Lower lobe of right lung (tissue), 2 donors: Measurements from ENCODE around the gene P2RY12. TPM values are rescaled to one million over a fixed set of nuclear protein-coding genes. Genes with fewer than 3 reads are reported as not detected.

Source experiments
- ATAC-seq, 2 donors: fragments of 200-7000 bp; cut with Tn5 transposase; one replicate each; pipeline ENCODE4 v1.9.1; 2020 to 2022; ENCODE audit warnings: mild to moderate bottlenecking in 2 of 2, moderate library complexity in 2 of 2
- DNase-seq: peaks from one replicate; pipeline ENCODE4 v3.0.0-alpha.2; 2020
- H3K27ac ChIP-seq: fragments of 200-600 bp; one replicate; pipeline ENCODE4 v1.8.0; 2022
- H3K27me3 ChIP-seq: fragments of 200-600 bp; one replicate; pipeline ENCODE4 v1.8.0; 2022; ENCODE audit warnings: low read depth
- H3K36me3 ChIP-seq: fragments of 200-600 bp; one replicate; pipeline ENCODE4 v1.8.0; 2022; ENCODE audit warnings: mild to moderate bottlenecking
- H3K4me1 ChIP-seq: fragments of 200-600 bp; one replicate; pipeline ENCODE4 v1.8.0; 2022
- H3K4me3 ChIP-seq: fragments of 200-600 bp; one replicate; pipeline ENCODE4 v1.8.0; 2022; ENCODE audit warnings: mild to moderate bottlenecking
- H3K9me3 ChIP-seq: fragments of 200-600 bp; one replicate; pipeline ENCODE4 v1.8.0; 2022
- CTCF ChIP-seq: fragments of 200-600 bp; IDR thresholded peaks from one replicate; pipeline ENCODE4 v1.8.0; 2022; ENCODE audit warnings: antibody characterized with exemption, mild to moderate bottlenecking
- intact Hi-C: fragments of 100-400 bp; cut with DNase I; formaldehyde crosslinking; loops from one replicate; pipeline ENCODE4 v1.11.0; 2022
- total RNA-seq: library from RNA; stranded (reverse); fragmentation: NEBNext Ultra II Directional; extraction: Animal tissue kit (Norgen Biotek cat#: 25700); gene quantifications from one replicate; pipeline ENCODE4 v1.2.1, GENCODE V29; 2021
- donor health status: DM: no; HTN: yes; CAD: no; lungs with severe emphysema.

Gene P2RY12
- total RNA-seq, 1 donor from 2014 or later, result 6.2 TPM

GRCh38 chr3:151350656-151351055, 33.9 kb downstream of the P2RY12 start:
- Histone ChIP-seq H3K36me3 (no peaks in the 10 kb centered on the region), H3K27ac (no peak overlapping the region), H3K27me3 (no peaks in the 10 kb centered on the region), H3K9me3 (no peaks in the 10 kb centered on the region), H3K4me3 (no peak overlapping the region), H3K4me1 (peaks cover 4% of the 10 kb centered on the region)
- no peak for TF ChIP-seq CTCF
- DNase-seq, result no peak
- intact Hi-C loops, result no loop called here
- no peak for ATAC-seq

GRCh38 chr3:151347432-151347831, 37.1 kb downstream of the P2RY12 start:
- no peak for TF ChIP-seq CTCF
- Histone ChIP-seq H3K4me1 (peaks cover 4% of the 10 kb centered on the region), H3K9me3 (no peaks in the 10 kb centered on the region), H3K36me3 (no peaks in the 10 kb centered on the region), H3K27me3 (no peaks in the 10 kb centered on the region), H3K27ac (peak overlapping the region; percentile 60), H3K4me3 (no peak overlapping the region)
- intact Hi-C loops, result no loop called here
- peak; percentile 81 to 84 for ATAC-seq
- DNase-seq, result peak; percentile 59

GRCh38 chr3:151346292-151346691, 38.3 kb downstream of the P2RY12 start:
- H3K27ac ChIP-seq, result peak overlapping the region; percentile 60
- DNase-seq (no peak), ATAC-seq (peak; percentile 71 to 76)
- no peaks in the 10 kb centered on the region for H3K27me3 ChIP-seq
- TF ChIP-seq CTCF, result no peak
- no peaks in the 10 kb centered on the region for H3K9me3 ChIP-seq
- H3K4me3 ChIP-seq, result peak overlapping the region; percentile 4
- intact Hi-C loops, result no loop called here
- peaks cover 4% of the 10 kb centered on the region for H3K4me1 ChIP-seq
- H3K36me3 ChIP-seq, result no peaks in the 10 kb centered on the region

GRCh38 chr3:151345859-151346258, 38.7 kb downstream of the P2RY12 start:
- H3K27ac ChIP-seq, result peak overlapping the region; percentile 60
- intact Hi-C loops, result no loop called here
- no peaks in the 10 kb centered on the region for H3K9me3 ChIP-seq
- peak; percentile 54 to 63 for ATAC-seq
- peak overlapping the region; percentile 4 for H3K4me3 ChIP-seq
- no peak for DNase-seq
- TF ChIP-seq CTCF, result no peak
- peaks cover 4% of the 10 kb centered on the region for H3K4me1 ChIP-seq
- H3K36me3 ChIP-seq, result no peaks in the 10 kb centered on the region
- no peaks in the 10 kb centered on the region for H3K27me3 ChIP-seq

- H3K36me3 ChIP-seq, result no peaks in the 10 kb centered on the region
- DNase-seq (no peak), ATAC-seq (no peak)
- no peak for TF ChIP-seq CTCF
- H3K4me1 ChIP-seq, result peaks cover 11% of the 10 kb centered on the region
- no peaks in the 10 kb centered on the region for H3K9me3 ChIP-seq
- H3K4me3 ChIP-seq, result no peak overlapping the region
- intact Hi-C loops, result no loop called here
- H3K27ac ChIP-seq, result no peak overlapping the region
- no peaks in the 10 kb centered on the region for H3K27me3 ChIP-seq
Measured at GRCh38 chr3:151331696-151332095, 52.9 kb downstream of the P2RY12 start.

GRCh38 chr3:151330899-151331298, 53.7 kb downstream of the P2RY12 start:
- H3K36me3 ChIP-seq, result no peaks in the 10 kb centered on the region
- no peak for TF ChIP-seq CTCF
- no peaks in the 10 kb centered on the region for H3K9me3 ChIP-seq
- ATAC-seq (peak; percentile 27 to 53), DNase-seq (no peak)
- no peak overlapping the region for H3K4me3 ChIP-seq
- no peaks in the 10 kb centered on the region for H3K27me3 ChIP-seq
- H3K4me1 ChIP-seq, result peaks cover 11% of the 10 kb centered on the region
- no peak overlapping the region for H3K27ac ChIP-seq
- intact Hi-C loops, result no loop called here
